Suprapubic skin (tissue), 4 donors: ENCODE data around the gene RGS6.

Experiments
- POLR2A ChIP-seq, 2 donors: fragments of 450-650 bp; IDR thresholded peaks; one replicate each; pipeline ENCODE4 v1.6.1; 2017; ENCODE audit warnings: antibody characterized with exemption in 2 of 2, mild to moderate bottlenecking in 2 of 2, moderate library complexity in 2 of 2
- POLR2AphosphoS5 ChIP-seq, 3 donors: sonication (generic); formaldehyde crosslinking; IDR thresholded peaks; one replicate each; pipeline ENCODE4 v1.6.1; 2017; ENCODE audit warnings: antibody characterized with exemption in 3 of 3
- TF ChIP-seq, protein P1 (sequence below), 2 donors: fragments of 200-600 bp in 1 of 2; fragments of 450-650 bp in 1 of 2; sonication (generic) in 1 of 2; IDR thresholded peaks; one replicate each; pipeline ENCODE4 v1.5.1; 2016 to 2019; ENCODE audit warnings: antibody characterized with exemption in 2 of 2, mild to moderate bottlenecking in 1 of 2, moderate library complexity in 1 of 2

DNA sequence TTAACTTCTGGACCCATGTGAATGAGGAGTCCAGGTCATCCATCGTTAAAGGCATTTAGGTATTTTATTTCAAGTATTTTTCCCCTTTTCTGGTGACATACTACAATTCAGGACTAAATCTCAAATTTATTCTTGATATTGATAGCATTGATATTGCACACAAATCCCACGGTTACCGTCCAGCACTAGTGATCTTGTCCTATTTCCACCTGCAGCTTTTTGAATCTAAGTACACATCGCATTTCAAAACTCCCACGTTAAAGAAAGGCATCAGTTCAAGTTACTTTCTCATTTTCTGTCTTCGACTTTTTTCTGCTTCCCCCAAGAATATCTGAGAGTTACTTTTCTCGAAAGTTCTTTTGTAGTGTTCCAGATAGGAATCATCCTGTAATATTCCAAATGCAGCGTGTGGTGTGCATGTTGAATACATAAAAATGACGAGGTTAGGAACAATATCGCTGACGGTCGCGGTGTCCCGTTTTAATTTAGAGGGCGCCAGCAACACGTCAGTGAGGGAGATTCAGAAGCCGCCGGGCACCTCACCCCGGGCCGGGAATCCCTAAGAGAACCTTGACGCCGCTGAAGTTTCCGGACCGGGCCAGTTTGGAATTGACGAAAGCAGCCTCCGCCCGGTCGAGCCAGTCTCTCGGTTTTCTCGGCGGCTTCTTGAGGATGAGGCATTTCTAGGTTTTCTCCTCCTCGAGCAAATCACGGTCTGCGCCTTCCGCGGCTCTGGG lies 569 bp upstream of the RGS6 start:
- TF ChIP-seq, protein P1, sequence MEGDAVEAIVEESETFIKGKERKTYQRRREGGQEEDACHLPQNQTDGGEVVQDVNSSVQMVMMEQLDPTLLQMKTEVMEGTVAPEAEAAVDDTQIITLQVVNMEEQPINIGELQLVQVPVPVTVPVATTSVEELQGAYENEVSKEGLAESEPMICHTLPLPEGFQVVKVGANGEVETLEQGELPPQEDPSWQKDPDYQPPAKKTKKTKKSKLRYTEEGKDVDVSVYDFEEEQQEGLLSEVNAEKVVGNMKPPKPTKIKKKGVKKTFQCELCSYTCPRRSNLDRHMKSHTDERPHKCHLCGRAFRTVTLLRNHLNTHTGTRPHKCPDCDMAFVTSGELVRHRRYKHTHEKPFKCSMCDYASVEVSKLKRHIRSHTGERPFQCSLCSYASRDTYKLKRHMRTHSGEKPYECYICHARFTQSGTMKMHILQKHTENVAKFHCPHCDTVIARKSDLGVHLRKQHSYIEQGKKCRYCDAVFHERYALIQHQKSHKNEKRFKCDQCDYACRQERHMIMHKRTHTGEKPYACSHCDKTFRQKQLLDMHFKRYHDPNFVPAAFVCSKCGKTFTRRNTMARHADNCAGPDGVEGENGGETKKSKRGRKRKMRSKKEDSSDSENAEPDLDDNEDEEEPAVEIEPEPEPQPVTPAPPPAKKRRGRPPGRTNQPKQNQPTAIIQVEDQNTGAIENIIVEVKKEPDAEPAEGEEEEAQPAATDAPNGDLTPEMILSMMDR (IDR thresholded peaks at IDR 0.05), result no peak
- TF ChIP-seq POLR2A (IDR thresholded peaks at IDR 0.05), result no peak
- no peak for TF ChIP-seq POLR2AphosphoS5 (IDR thresholded peaks at IDR 0.05)
